D341Med (cell line): ENCODE data around the gene NDEL1.

Source experiments
- DNase-seq: peaks from one replicate; pipeline ENCODE4 v3.0.0; 2012; ENCODE audit warnings: low spot score

NDEL1 gene

GRCh38 chr17:8504460-8505207, 69.0 kb downstream of the NDEL1 start:
- DNase-seq: no peak

- DNase-seq: no peak
These were observed 70.5 kb downstream of the NDEL1 start for GRCh38 chr17:8506145-8506544.

- DNase-seq: no peak
These were observed 79.1 kb downstream of the NDEL1 start for GRCh38 chr17:8514801-8515200.
